Stimulated activated naive B cell treated with anti-CD40 and anti-IgM and Interleukin-4, amounts not matched to agents 10 μg/mL and 1 μg/mL and 100 μg/mL, for 72 hours (primary cell): Measurements from ENCODE around the gene LTV1.

Experiments
- ATAC-seq, 2 donors: fragments of 150-1000 bp; cut with Tn5 transposase; replicated peaks; 2 replicates each; pipeline ENCODE4 v1.10.0; 2021; ENCODE audit warnings: moderate library complexity in 1 of 2
- DNase-seq: peaks from one replicate; pipeline ENCODE4 v3.0.0; 2021
- H3K27ac Mint-ChIP-seq: one replicate; pipeline ENCODE4 v1.8.0; 2022; ENCODE audit warnings: mild to moderate bottlenecking, mixed read lengths
- H3K27me3 Mint-ChIP-seq, 2 donors: one replicate each; pipeline ENCODE4 v1.8.0; 2022; ENCODE audit warnings: mixed read lengths in 2 of 2
- H3K36me3 Mint-ChIP-seq, 2 donors: one replicate each; pipeline ENCODE4 v1.8.0; 2022; ENCODE audit warnings: mixed read lengths in 2 of 2, mild to moderate bottlenecking in 1 of 2
- H3K4me1 Mint-ChIP-seq, 2 donors: one replicate each; pipeline ENCODE4 v1.8.0; 2022; ENCODE audit warnings: mixed read lengths in 2 of 2, mild to moderate bottlenecking in 1 of 2
- H3K4me3 Mint-ChIP-seq, 2 donors: one replicate each; pipeline ENCODE4 v1.8.0; 2022; ENCODE audit warnings: mild to moderate bottlenecking in 2 of 2, mixed read lengths in 2 of 2, moderate library complexity in 1 of 2
- H3K9me3 Mint-ChIP-seq, 2 donors: one replicate each; pipeline ENCODE4 v1.8.0; 2022; ENCODE audit warnings: mixed read lengths in 2 of 2, mild to moderate bottlenecking in 1 of 2

Gene LTV1

DNA sequence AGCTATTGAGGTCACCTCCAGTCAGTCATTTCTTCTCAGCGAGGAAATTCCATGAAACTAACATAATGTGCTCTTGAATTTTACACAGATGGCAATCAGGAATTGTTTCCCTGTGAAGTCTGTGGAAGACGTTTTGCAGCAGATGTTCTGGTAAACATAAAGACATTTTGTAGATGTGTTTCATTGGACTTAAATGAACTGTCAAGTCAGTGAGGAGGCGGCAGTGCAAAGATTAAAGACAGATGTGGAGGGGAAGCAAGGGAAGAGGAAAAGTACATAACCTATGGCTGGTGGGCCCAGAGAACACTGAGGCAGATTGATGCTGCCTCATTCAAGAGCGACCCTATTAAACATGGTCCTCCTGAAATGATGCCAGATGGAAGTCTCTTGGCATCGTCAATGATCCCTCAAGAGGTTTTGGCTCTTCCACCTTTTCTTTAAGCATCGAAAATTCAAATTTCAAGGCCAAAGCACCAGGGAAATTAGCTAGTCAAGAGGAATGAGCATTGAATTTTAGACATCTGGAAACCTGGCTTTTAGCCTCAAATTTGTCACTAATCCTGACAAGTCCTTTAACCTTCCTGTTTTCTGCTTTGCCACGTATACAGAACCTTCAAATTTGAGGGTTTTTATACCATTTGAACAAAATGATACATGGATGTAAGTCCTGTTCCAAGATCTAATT lies 41.2 kb downstream of the LTV1 start:
- no peaks in the 10 kb centered on the region for H3K27me3 Mint-ChIP-seq
- no peak for ATAC-seq
- H3K27ac Mint-ChIP-seq, result no peak overlapping the region
- no peak overlapping the region for H3K4me3 Mint-ChIP-seq
- peaks cover 23 to 43% of the 10 kb centered on the region in 2 donors for H3K36me3 Mint-ChIP-seq
- DNase-seq, result no peak
- no peaks in the 10 kb centered on the region for H3K4me1 Mint-ChIP-seq
- peaks cover 0 to 2% of the 10 kb centered on the region in 2 donors for H3K9me3 Mint-ChIP-seq

- H3K4me1 Mint-ChIP-seq, result no peaks in the 10 kb centered on the region
- H3K4me3 Mint-ChIP-seq, result no peak overlapping the region
- peaks cover 0 to 2% of the 10 kb centered on the region in 2 donors for H3K9me3 Mint-ChIP-seq
- H3K27ac Mint-ChIP-seq, result no peak overlapping the region
- DNase-seq (no peak), ATAC-seq (no peak)
- H3K27me3 Mint-ChIP-seq, result no peaks in the 10 kb centered on the region
- H3K36me3 Mint-ChIP-seq, result peaks cover 26 to 46% of the 10 kb centered on the region in 2 donors
These were observed 42.0 kb downstream of the LTV1 start for GRCh38 chr6:143885116-143885515.

- Mint-ChIP-seq H3K27ac (no peak overlapping the region), H3K4me1 (peaks cover 0 to under 1% of the 10 kb centered on the region in 2 donors), H3K4me3 (no peak overlapping the region), H3K9me3 (no peaks in the 10 kb centered on the region), H3K36me3 (peaks cover 24 to 33% of the 10 kb centered on the region in 2 donors), H3K27me3 (no peaks in the 10 kb centered on the region)
- DNase-seq (no peak), ATAC-seq (no peak)
These were observed 51.5 kb downstream of the LTV1 start for GRCh38 chr6:143894655-143895054.

GRCh38 chr6:143896126-143896860 lies 53.2 kb downstream of the LTV1 start:
- no peaks in the 10 kb centered on the region for H3K27me3 Mint-ChIP-seq
- no peaks in the 10 kb centered on the region for H3K9me3 Mint-ChIP-seq
- H3K4me1 Mint-ChIP-seq, result peaks cover 0 to 3% of the 10 kb centered on the region in 2 donors
- peaks cover 32 to 41% of the 10 kb centered on the region in 2 donors for H3K36me3 Mint-ChIP-seq
- no peak overlapping the region for H3K27ac Mint-ChIP-seq
- H3K4me3 Mint-ChIP-seq, result no peak overlapping the region
- ATAC-seq (no peak), DNase-seq (no peak)

DNA sequence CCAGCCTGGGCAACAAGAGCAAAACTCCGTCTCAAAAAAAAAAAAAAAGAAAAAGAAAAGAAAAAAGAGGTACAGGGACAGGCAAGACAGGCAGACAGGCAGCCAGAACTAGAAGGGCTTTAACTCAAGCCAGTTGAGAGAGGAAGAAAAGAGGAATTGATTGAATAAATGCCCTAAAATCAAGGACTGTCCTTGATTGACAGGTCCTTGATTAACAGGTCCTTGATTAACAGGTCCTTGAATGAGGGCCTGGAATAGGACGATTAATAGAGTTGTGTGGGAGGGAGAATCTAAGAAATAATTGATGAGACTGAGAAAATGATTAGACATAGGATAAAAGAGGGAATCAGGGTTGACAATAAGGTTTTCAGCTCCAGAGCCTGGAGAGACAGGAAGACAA lies 57.2 kb downstream of the LTV1 start:
- H3K9me3 Mint-ChIP-seq, result peaks cover 0 to 1% of the 10 kb centered on the region in 2 donors
- H3K4me3 Mint-ChIP-seq, result no peak overlapping the region
- H3K27ac Mint-ChIP-seq, result no peak overlapping the region
- no peak for ATAC-seq
- no peak for DNase-seq
- H3K27me3 Mint-ChIP-seq, result no peaks in the 10 kb centered on the region
- H3K36me3 Mint-ChIP-seq, result peaks cover 32 to 49% of the 10 kb centered on the region in 2 donors
- H3K4me1 Mint-ChIP-seq, result peaks cover 5 to 10% of the 10 kb centered on the region in 2 donors

- Mint-ChIP-seq H3K9me3 (peaks cover 0 to 9% of the 10 kb centered on the region in 2 donors), H3K27me3 (no peaks in the 10 kb centered on the region), H3K36me3 (peaks cover 42 to 62% of the 10 kb centered on the region in 2 donors), H3K27ac (peak overlapping the region; percentile 72), H3K4me1 (peaks cover 5 to 15% of the 10 kb centered on the region in 2 donors), H3K4me3 (peak overlapping the region in 1 of 2 donors; percentile 8)
- DNase-seq, result no peak
- peak; percentile 85 to 92 for ATAC-seq
These were observed 59.0 kb downstream of the LTV1 start for GRCh38 chr6:143901885-143902750.

DNA sequence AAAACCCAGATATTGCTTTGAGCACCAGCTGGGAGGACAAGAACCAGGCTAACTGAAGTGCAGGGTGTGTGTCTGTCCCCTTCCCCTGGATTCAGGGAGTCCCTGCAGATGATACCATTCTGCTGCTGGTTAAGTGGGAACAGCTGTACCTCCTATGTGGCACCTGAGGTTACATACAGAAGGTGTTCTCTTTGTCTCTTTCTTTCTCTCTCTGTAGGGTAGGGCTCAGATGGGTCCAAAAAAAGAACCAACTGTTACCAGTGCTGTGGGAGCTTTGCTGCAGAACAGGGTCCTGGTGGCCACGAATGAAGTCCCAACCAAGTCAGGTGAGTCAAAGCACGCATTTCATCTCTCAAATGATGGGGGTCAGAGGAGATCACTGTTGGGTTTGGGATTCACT lies 59.7 kb downstream of the LTV1 start:
- peak in 1 of 2 donors; percentile 18 for ATAC-seq
- Mint-ChIP-seq H3K4me3 (no peak overlapping the region), H3K4me1 (peaks cover 5 to 15% of the 10 kb centered on the region in 2 donors), H3K27me3 (no peaks in the 10 kb centered on the region), H3K9me3 (peaks cover 0 to 9% of the 10 kb centered on the region in 2 donors), H3K27ac (peak overlapping the region; percentile 67), H3K36me3 (peaks cover 47 to 65% of the 10 kb centered on the region in 2 donors)
- DNase-seq, result no peak

- no peak for ATAC-seq
- Mint-ChIP-seq H3K27ac (no peak overlapping the region), H3K4me3 (no peak overlapping the region), H3K27me3 (no peaks in the 10 kb centered on the region), H3K9me3 (peaks cover 26 to 34% of the 10 kb centered on the region in 2 donors), H3K36me3 (peaks cover 88 to 96% of the 10 kb centered on the region in 2 donors), H3K4me1 (no peaks in the 10 kb centered on the region)
- no peak for DNase-seq
These were observed 67.9 kb downstream of the LTV1 start for GRCh38 chr6:143911028-143911427.

GRCh38 chr6:143912671-143913070 lies 69.5 kb downstream of the LTV1 start:
- H3K4me1 Mint-ChIP-seq, result no peaks in the 10 kb centered on the region
- peaks cover 92 to 99% of the 10 kb centered on the region in 2 donors for H3K36me3 Mint-ChIP-seq
- peaks cover 37% of the 10 kb centered on the region in 2 donors for H3K9me3 Mint-ChIP-seq

More at GRCh38 chr6:143912671-143913070, 69.5 kb downstream of the LTV1 start:
- DNase-seq, result no peak
- H3K27ac Mint-ChIP-seq, result no peak overlapping the region
- H3K27me3 Mint-ChIP-seq, result no peaks in the 10 kb centered on the region
- no peak overlapping the region for H3K4me3 Mint-ChIP-seq
- ATAC-seq, result no peak
